HG03442 (cell line): ENCODE results near the gene RPL14.

ENCODE experiments used
- ATAC-seq: cut with Tn5 transposase; IDR thresholded peaks from one replicate; pipeline ENCODE4 v1.9.1; 2021; ENCODE audit warnings: mild to moderate bottlenecking, moderate library complexity; ENCODE audit not compliant: unreplicated experiment

The RPL14 gene

GRCh38 chr3:40518067-40518466 is 60.9 kb downstream of the RPL14 start:
- ATAC-seq, result no peak
